HepG2 (cell line): ENCODE results near the gene SRD5A2.

Source experiments
- HCFC1 ChIP-seq: fragments of 150-350 bp; IDR thresholded peaks from 2 replicates; pipeline ENCODE4 v1.6.1; 2014; ENCODE audit warnings: low read depth, low read length
- HNRNPUL1 ChIP-seq: fragments of 200-400 bp; formaldehyde crosslinking; IDR thresholded peaks from 2 replicates; pipeline ENCODE4 v1.6.1; 2017; ENCODE audit warnings: low read depth, mild to moderate bottlenecking, low read length, moderate library complexity
- JDP2 ChIP-seq: sonication (generic); formaldehyde crosslinking; IDR thresholded peaks from 2 replicates; pipeline ENCODE4 v1.8.1; 2022; ENCODE audit warnings: missing genetic modification reagents, borderline replicate concordance
- MYC ChIP-seq: sonication (generic); formaldehyde crosslinking; IDR thresholded peaks from 2 replicates; pipeline ENCODE4 v1.9.0; 2021; ENCODE audit warnings: missing genetic modification reagents, borderline replicate concordance
- NR2C2 ChIP-seq: sonication (generic); formaldehyde crosslinking; IDR thresholded peaks from 2 replicates; pipeline ENCODE4 v1.4.0; 2020; ENCODE audit warnings: missing genetic modification reagents, mild to moderate bottlenecking, moderate library complexity, borderline replicate concordance
- SIN3A ChIP-seq: IDR thresholded peaks from 2 replicates; pipeline ENCODE4 v1.6.1; 2011; ENCODE audit warnings: low read depth, mild to moderate bottlenecking, control low read depth, low read length, borderline replicate concordance
- TCF12 ChIP-seq, 2 experiments: fragments of 450-650 bp in 1 of 2; sonication (generic) in 1 of 2; formaldehyde crosslinking in 1 of 2; IDR thresholded peaks; 2 replicates each; pipeline versions ENCODE4 v1.6.1 to v1.8.0; 2017 to 2022; ENCODE audit warnings: antibody characterized with exemption in 1 of 2, mild to moderate bottlenecking in 1 of 2, missing genetic modification reagents in 1 of 2, moderate library complexity in 1 of 2
- ZNF557 ChIP-seq: sonication (generic); formaldehyde crosslinking; IDR thresholded peaks from 2 replicates; pipeline ENCODE4 v1.4.0; 2020; ENCODE audit warnings: missing genetic modification reagents
- TF ChIP-seq, protein P1 (sequence below): sonication (generic); formaldehyde crosslinking; IDR thresholded peaks from 2 replicates; pipeline ENCODE4 v1.8.0; 2022; ENCODE audit warnings: missing genetic modification reagents, mild to moderate bottlenecking, moderate library complexity, borderline replicate concordance

GRCh38 chr2:31586230-31586629 is 5.5 kb upstream of the SRD5A2 start:
- TF ChIP-seq TCF12 (IDR thresholded peaks at IDR 0.05): no peak
- TF ChIP-seq TCF12 (CRISPR knock-in tag; IDR thresholded peaks at IDR 0.05): no peak
- TF ChIP-seq SIN3A: no peak
- no peak for TF ChIP-seq HNRNPUL1
- no peak for TF ChIP-seq HCFC1
- TF ChIP-seq, protein P1, sequence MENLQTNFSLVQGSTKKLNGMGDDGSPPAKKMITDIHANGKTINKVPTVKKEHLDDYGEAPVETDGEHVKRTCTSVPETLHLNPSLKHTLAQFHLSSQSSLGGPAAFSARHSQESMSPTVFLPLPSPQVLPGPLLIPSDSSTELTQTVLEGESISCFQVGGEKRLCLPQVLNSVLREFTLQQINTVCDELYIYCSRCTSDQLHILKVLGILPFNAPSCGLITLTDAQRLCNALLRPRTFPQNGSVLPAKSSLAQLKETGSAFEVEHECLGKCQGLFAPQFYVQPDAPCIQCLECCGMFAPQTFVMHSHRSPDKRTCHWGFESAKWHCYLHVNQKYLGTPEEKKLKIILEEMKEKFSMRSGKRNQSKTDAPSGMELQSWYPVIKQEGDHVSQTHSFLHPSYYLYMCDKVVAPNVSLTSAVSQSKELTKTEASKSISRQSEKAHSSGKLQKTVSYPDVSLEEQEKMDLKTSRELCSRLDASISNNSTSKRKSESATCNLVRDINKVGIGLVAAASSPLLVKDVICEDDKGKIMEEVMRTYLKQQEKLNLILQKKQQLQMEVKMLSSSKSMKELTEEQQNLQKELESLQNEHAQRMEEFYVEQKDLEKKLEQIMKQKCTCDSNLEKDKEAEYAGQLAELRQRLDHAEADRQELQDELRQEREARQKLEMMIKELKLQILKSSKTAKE (CRISPR knock-in tag): no peak
- no peak for TF ChIP-seq MYC (CRISPR knock-in tag)
- TF ChIP-seq ZNF557 (CRISPR knock-in tag): no peak
- no peak for TF ChIP-seq NR2C2 (CRISPR knock-in tag)
- no peak for TF ChIP-seq JDP2 (CRISPR knock-in tag)
